Hepatocyte (in vitro differentiated cells): ENCODE data around the gene BIN1.

Source experiments
- EZH2 ChIP-seq: fragments of 200-600 bp; sonication (generic); IDR thresholded peaks from 2 replicates; pipeline ENCODE4 v1.6.1; 2016; ENCODE audit warnings: antibody characterized with exemption, mild to moderate bottlenecking, borderline replicate concordance
- EZH2phosphoT487 ChIP-seq: fragments of 200-600 bp; sonication (generic); IDR thresholded peaks from one replicate; pipeline ENCODE4 v1.6.1; 2018; ENCODE audit warnings: antibody characterized with exemption, mild to moderate bottlenecking, low read depth, moderate library complexity; ENCODE audit not compliant: unreplicated experiment, severe bottlenecking
- TF ChIP-seq, protein P1 (sequence below): fragments of 200-600 bp; sonication (generic); IDR thresholded peaks from 2 replicates; pipeline ENCODE4 v1.5.1; 2016; ENCODE audit warnings: antibody characterized with exemption, mild to moderate bottlenecking; ENCODE audit not compliant: poor library complexity

- TF ChIP-seq, protein P1, sequence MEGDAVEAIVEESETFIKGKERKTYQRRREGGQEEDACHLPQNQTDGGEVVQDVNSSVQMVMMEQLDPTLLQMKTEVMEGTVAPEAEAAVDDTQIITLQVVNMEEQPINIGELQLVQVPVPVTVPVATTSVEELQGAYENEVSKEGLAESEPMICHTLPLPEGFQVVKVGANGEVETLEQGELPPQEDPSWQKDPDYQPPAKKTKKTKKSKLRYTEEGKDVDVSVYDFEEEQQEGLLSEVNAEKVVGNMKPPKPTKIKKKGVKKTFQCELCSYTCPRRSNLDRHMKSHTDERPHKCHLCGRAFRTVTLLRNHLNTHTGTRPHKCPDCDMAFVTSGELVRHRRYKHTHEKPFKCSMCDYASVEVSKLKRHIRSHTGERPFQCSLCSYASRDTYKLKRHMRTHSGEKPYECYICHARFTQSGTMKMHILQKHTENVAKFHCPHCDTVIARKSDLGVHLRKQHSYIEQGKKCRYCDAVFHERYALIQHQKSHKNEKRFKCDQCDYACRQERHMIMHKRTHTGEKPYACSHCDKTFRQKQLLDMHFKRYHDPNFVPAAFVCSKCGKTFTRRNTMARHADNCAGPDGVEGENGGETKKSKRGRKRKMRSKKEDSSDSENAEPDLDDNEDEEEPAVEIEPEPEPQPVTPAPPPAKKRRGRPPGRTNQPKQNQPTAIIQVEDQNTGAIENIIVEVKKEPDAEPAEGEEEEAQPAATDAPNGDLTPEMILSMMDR = no peak
- TF ChIP-seq EZH2 = no peak
- no peak for TF ChIP-seq EZH2phosphoT487
Measured at GRCh38 chr2:127134235-127134634, 27.3 kb upstream of the BIN1 start.
